ENCODE measurements around the gene PWWP2B. TPM values are rescaled to one million over a fixed set of nuclear protein-coding genes. Genes with fewer than 3 reads are reported as not detected.

The PWWP2B gene
- total and polyA plus RNA-seq, 10 donors: 22.5 to 50.0 (median 28.0) TPM

GRCh38 chr10:132451506-132452215, 54.7 kb downstream of the PWWP2B start:
- WGBS, 5 donors: 85 to 93% (median 87%) methylated on average over 17 to 18 of the region's 18 CpGs
- DNase-seq: peak; percentile 85
- H3K36me3 ChIP-seq: no peaks in the 10 kb centered on the region
- peak overlapping the region in 7 of 8 donors; percentile 14 to 89 (median 73) for H3K27ac ChIP-seq
- TF ChIP-seq POLR2A (IDR thresholded peaks at IDR 0.05): no peak
- H3K4me1 ChIP-seq: peaks cover 31 to 63% (median 46%) of the 10 kb centered on the region in 6 donors
- no peak overlapping the region for H3K4me3 ChIP-seq
- intact Hi-C loops (cut with DNase I; ENCODE audit: low total_unique reads): loop anchor here (5.0 to 10.0 kb wide), 3 partner anchors 59 to 229 kb away; partner anchors contain the start of gene INPP5A
- H3K27me3 ChIP-seq (replicated peaks in 1 of 7): no peaks in the 10 kb centered on the region
- H3K9me3 ChIP-seq: no peaks in the 10 kb centered on the region

GRCh38 chr10:132452216-132452650, 55.2 kb downstream of the PWWP2B start:
- peak overlapping the region in 1 of 8 donors; percentile 52 for H3K4me3 ChIP-seq
- TF ChIP-seq CTCF (IDR thresholded peaks at IDR 0.05 in 8 of 11, conservative IDR thresholded peaks at IDR 0.05 in 3 of 11): peak in 8 of 11 experiments; percentile 16 to 50 (median 32)
- TF ChIP-seq POLR2AphosphoS5 (IDR thresholded peaks at IDR 0.05): no peak
- no peak for TF ChIP-seq POLR2A (IDR thresholded peaks at IDR 0.05)
- no peaks in the 10 kb centered on the region for H3K36me3 ChIP-seq
- WGBS, 5 donors: 64 to 87% (median 67%) methylated on average over 8 to 14 of the region's 14 CpGs
- peak overlapping the region; percentile 47 to 89 (median 72) for H3K27ac ChIP-seq
- no peaks in the 10 kb centered on the region for H3K27me3 ChIP-seq (replicated peaks in 1 of 7)
- peaks cover 25 to 58% (median 40%) of the 10 kb centered on the region in 6 donors for H3K4me1 ChIP-seq
- intact Hi-C loops (cut with DNase I; ENCODE audit: low total_unique reads): loop anchor here (5.0 to 10.0 kb wide), 3 partner anchors 60 to 230 kb away; partner anchors contain the start of gene INPP5A
- DNase-seq: peak; percentile 88
- no peaks in the 10 kb centered on the region for H3K9me3 ChIP-seq

GRCh38 chr10:132452651-132453469, 55.9 kb downstream of the PWWP2B start:
- H3K9me3 ChIP-seq: no peaks in the 10 kb centered on the region
- intact Hi-C loops (cut with DNase I; ENCODE audit: low total_unique reads): loop anchor here (5.0 to 10.0 kb wide), 3 partner anchors 61 to 231 kb away; partner anchors contain the start of gene INPP5A
- WGBS, 5 donors: 4 to 8% (median 6%) methylated on average over 26 to 45 of the region's 45 CpGs
- peak overlapping the region in 5 of 8 donors; percentile 3 to 52 (median 9) for H3K4me3 ChIP-seq
- H3K27ac ChIP-seq: peak overlapping the region; percentile 47 to 89 (median 72)
- TF ChIP-seq POLR2A (IDR thresholded peaks at IDR 0.05): no peak
- TF ChIP-seq CTCF (IDR thresholded peaks at IDR 0.05 in 8 of 11, conservative IDR thresholded peaks at IDR 0.05 in 3 of 11): peak; percentile 92 to 100 (median 99)
- peak; percentile 77 to 84 (median 78) for TF ChIP-seq POLR2AphosphoS5 (IDR thresholded peaks at IDR 0.05)
- peaks cover 0 to 3% (median 0%) of the 10 kb centered on the region in 7 donors for H3K27me3 ChIP-seq (replicated peaks in 1 of 7)
- peak; percentile 98 for DNase-seq
- peaks cover 19 to 54% (median 34%) of the 10 kb centered on the region in 6 donors for H3K4me1 ChIP-seq
- H3K36me3 ChIP-seq: no peaks in the 10 kb centered on the region

- 44 to 71% (median 62%) methylated on average over 12 to 15 of the region's 15 CpGs for WGBS, 5 donors
- Histone ChIP-seq H3K27ac (peak overlapping the region in 5 of 8 donors; percentile 71 to 89 (median 81)), H3K36me3 (no peaks in the 10 kb centered on the region), H3K4me1 (peaks cover 16 to 55% (median 31%) of the 10 kb centered on the region in 6 donors), H3K9me3 (no peaks in the 10 kb centered on the region), H3K4me3 (peak overlapping the region in 4 of 8 donors; percentile 3 to 52 (median 11)), H3K27me3 (replicated peaks in 1 of 7) (peaks cover 0 to 9% (median 0%) of the 10 kb centered on the region in 7 donors)
- DNase-seq: peak; percentile 90
- TF ChIP-seq CTCF (IDR thresholded peaks at IDR 0.05 in 8 of 11, conservative IDR thresholded peaks at IDR 0.05 in 3 of 11) (peak in 5 of 11 experiments; percentile 29 to 64 (median 55)), POLR2AphosphoS5 (IDR thresholded peaks at IDR 0.05) (no peak), POLR2A (IDR thresholded peaks at IDR 0.05) (no peak)
- intact Hi-C loops (cut with DNase I; ENCODE audit: low total_unique reads): loop anchor here (5.0 to 10.0 kb wide), 3 partner anchors 61 to 231 kb away; partner anchors contain the start of gene INPP5A
These were observed 56.5 kb downstream of the PWWP2B start for GRCh38 chr10:132453470-132453861.
